CD8-positive, alpha-beta memory T cell (primary cell): ENCODE data around the gene CDC42EP3. TPM values are rescaled to one million over a fixed set of nuclear protein-coding genes. Genes with fewer than 3 reads are reported as not detected.

Source experiments
- CTCF ChIA-PET: fragments of 350-600 bp; sonication (Branson Sonifier 250); formaldehyde crosslinking; loops from one replicate; lab custom pipeline; 2021; ENCODE audit warnings: antibody characterized with exemption; lab: Charles Lee
- POLR2A ChIA-PET: fragments of 350-600 bp; sonication (Branson Sonifier 250); formaldehyde crosslinking; loops from one replicate; lab custom pipeline; 2021; ENCODE audit warnings: antibody characterized with exemption; lab: Charles Lee
- DNase-seq, 5 donors: peaks; one replicate each; pipeline versions ENCODE4 v3.0.0 to v3.0.0-alpha.2; 2020 to 2022; ENCODE audit warnings: mixed read lengths in 1 of 5
- H3K27ac ChIP-seq: one replicate; pipeline ENCODE4 v1.7.0; 2013; ENCODE audit warnings: low read depth, mild to moderate bottlenecking, low read length, moderate library complexity
- H3K27me3 ChIP-seq: 2 replicates; pipeline ENCODE4 v1.7.0; 2013; ENCODE audit warnings: low read length, mild to moderate bottlenecking; ENCODE audit not compliant: insufficient read depth, poor library complexity, severe bottlenecking
- H3K36me3 ChIP-seq: 2 replicates; pipeline ENCODE4 v1.7.0; 2013; ENCODE audit warnings: mild to moderate bottlenecking, low read length, moderate library complexity; ENCODE audit not compliant: insufficient read depth
- H3K4me1 ChIP-seq: 2 replicates; pipeline ENCODE4 v1.7.0; 2013; ENCODE audit warnings: mild to moderate bottlenecking, low read length, moderate library complexity; ENCODE audit not compliant: insufficient read depth
- H3K4me3 ChIP-seq: 2 replicates; pipeline ENCODE4 v1.7.0; 2013; ENCODE audit warnings: mild to moderate bottlenecking, low read length
- H3K9me3 ChIP-seq: 2 replicates; pipeline ENCODE4 v1.7.0; 2013; ENCODE audit warnings: mild to moderate bottlenecking, low read length
- H3K27ac Mint-ChIP-seq, 8 donors: one replicate each; pipeline ENCODE4 v1.8.0; 2020 to 2021; ENCODE audit warnings: mixed read lengths in 8 of 8, mild to moderate bottlenecking in 6 of 8, inconsistent platforms in 3 of 8, moderate library complexity in 3 of 8
- H3K27me3 Mint-ChIP-seq, 2 donors: one replicate each; pipeline ENCODE4 v1.8.0; 2020 to 2021; ENCODE audit warnings: mixed read lengths in 2 of 2, mild to moderate bottlenecking in 1 of 2, moderate library complexity in 1 of 2
- H3K36me3 Mint-ChIP-seq, 3 donors: one replicate each; pipeline ENCODE4 v1.8.0; 2020 to 2021; ENCODE audit warnings: mixed read lengths in 3 of 3, inconsistent platforms in 1 of 3, mild to moderate bottlenecking in 1 of 3
- H3K4me1 Mint-ChIP-seq, 3 donors: one replicate each; pipeline ENCODE4 v1.8.0; 2020 to 2021; ENCODE audit warnings: mixed read lengths in 3 of 3, inconsistent platforms in 1 of 3, mild to moderate bottlenecking in 1 of 3
- H3K4me3 Mint-ChIP-seq, 7 donors: one replicate each; pipeline ENCODE4 v1.8.0; 2020 to 2021; ENCODE audit warnings: mixed read lengths in 7 of 7, mild to moderate bottlenecking in 6 of 7, moderate library complexity in 4 of 7, inconsistent platforms in 2 of 7
- H3K9me3 Mint-ChIP-seq, 5 donors: one replicate each; pipeline ENCODE4 v1.8.0; 2020 to 2022; ENCODE audit warnings: mixed read lengths in 5 of 5, mild to moderate bottlenecking in 3 of 5, moderate library complexity in 2 of 5, inconsistent platforms in 1 of 5
- polyA plus RNA-seq: library from polyadenylated mRNA; unstranded; fragments of 300-500 nt; fragmentation: Illumina TruSeq; gene quantifications from one replicate; pipeline ENCODE4 v1.2.3, GENCODE V29; 2021
- total RNA-seq, 2 experiments: library from RNA; stranded (reverse); gene quantifications; one replicate each; pipeline ENCODE4 v1.2.3, GENCODE V29; 2021

CDC42EP3 gene
- total and polyA plus RNA-seq, 3 experiments from 2014 or later = 37.1 to 141 (median 39.1) TPM

DNA sequence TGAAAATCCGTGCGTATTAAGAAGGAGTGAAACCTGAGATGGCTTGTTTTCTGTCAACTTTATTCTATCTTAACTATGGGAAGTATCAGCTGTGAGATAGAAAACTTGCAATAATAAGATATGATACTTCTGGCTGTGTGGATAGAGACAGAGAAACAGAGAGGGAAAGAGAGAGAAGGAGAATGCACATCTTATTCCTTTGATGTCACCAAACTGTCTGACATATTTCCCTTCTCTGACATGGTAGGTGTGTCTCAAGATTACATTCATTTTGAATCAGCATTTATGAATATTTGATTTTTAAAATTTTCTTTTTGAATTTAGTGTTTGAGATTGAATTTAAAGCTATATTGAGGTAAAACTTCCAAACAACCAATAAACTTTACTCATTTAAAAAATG is 69.4 kb downstream of the CDC42EP3 start:
- POLR2A ChIA-PET = interaction anchor here (0.6 to 1.0 kb wide), 2 partner anchors 9 to 23 kb away, joined by 4 to 5 read pairs; no protein-coding TSS in a partner anchor
- peaks cover 39% of the 10 kb centered on the region for H3K4me1 ChIP-seq

DNA sequence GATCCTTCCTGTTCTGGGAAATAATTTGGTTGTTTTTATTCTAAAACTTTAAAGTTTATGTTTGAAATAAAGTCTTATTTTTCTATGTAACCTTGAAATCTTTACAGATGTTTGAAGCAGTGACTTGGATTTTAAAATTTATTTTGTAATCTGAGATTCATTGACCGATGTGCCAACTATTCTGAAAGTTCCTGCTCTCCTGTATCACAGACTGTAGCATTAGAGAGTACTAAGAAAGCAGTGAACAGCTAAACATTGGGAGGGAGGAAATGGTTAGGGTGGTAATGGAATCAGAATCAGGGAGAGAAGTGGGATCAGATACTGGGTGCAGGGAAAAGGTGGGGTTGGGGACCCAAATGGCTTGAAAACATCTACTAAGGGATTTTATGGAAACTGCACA is 69.9 kb downstream of the CDC42EP3 start:
- H3K36me3 ChIP-seq = peaks cover 12% of the 10 kb centered on the region
- H3K9me3 Mint-ChIP-seq = peaks cover 24 to 62% (median 56%) of the 10 kb centered on the region in 5 donors
- POLR2A ChIA-PET = interaction anchor here (1.0 to 3.1 kb wide), 2 partner anchors 22 to 24 kb away, joined by 4 to 24 read pairs; no protein-coding TSS in a partner anchor
- H3K4me3 ChIP-seq = peak overlapping the region; percentile 19
- peak overlapping the region; percentile 94 to 99 (median 97) for H3K4me3 Mint-ChIP-seq
- H3K36me3 Mint-ChIP-seq = peaks cover 32 to 77% (median 74%) of the 10 kb centered on the region in 3 donors
- H3K27me3 ChIP-seq = no peaks in the 10 kb centered on the region
- peaks cover 39% of the 10 kb centered on the region for H3K4me1 ChIP-seq
- CTCF ChIA-PET = interaction anchor here (1.1 to 3.3 kb wide), 3 partner anchors 15 to 64 kb away, joined by 3 to 21 read pairs (median 5); no protein-coding TSS in a partner anchor
- no peaks in the 10 kb centered on the region for H3K9me3 ChIP-seq
- no peaks in the 10 kb centered on the region for H3K27me3 Mint-ChIP-seq
- peak overlapping the region; percentile 92 for H3K27ac ChIP-seq
- DNase-seq = no peak
- peaks cover 65 to 79% (median 72%) of the 10 kb centered on the region in 3 donors for H3K4me1 Mint-ChIP-seq
- H3K27ac Mint-ChIP-seq = peak overlapping the region; percentile 96 to 100 (median 98)

More for the DNA sequence above, 69.4 kb downstream of the CDC42EP3 start:
- peak overlapping the region; percentile 94 to 99 (median 97) for H3K4me3 Mint-ChIP-seq
- no peaks in the 10 kb centered on the region for H3K27me3 Mint-ChIP-seq
- H3K9me3 ChIP-seq = no peaks in the 10 kb centered on the region
- H3K4me3 ChIP-seq = peak overlapping the region; percentile 19
- H3K27ac Mint-ChIP-seq = peak overlapping the region; percentile 96 to 100 (median 98)
- H3K36me3 Mint-ChIP-seq = peaks cover 31 to 78% (median 74%) of the 10 kb centered on the region in 3 donors
- CTCF ChIA-PET = interaction anchor here (1.7 to 3.3 kb wide), 2 partner anchors 15 to 24 kb away, joined by 5 to 21 read pairs; no protein-coding TSS in a partner anchor
- H3K27ac ChIP-seq = peak overlapping the region; percentile 92
- no peaks in the 10 kb centered on the region for H3K27me3 ChIP-seq
- H3K9me3 Mint-ChIP-seq = peaks cover 21 to 59% (median 55%) of the 10 kb centered on the region in 5 donors
- no peak for DNase-seq
- H3K36me3 ChIP-seq = peaks cover 12% of the 10 kb centered on the region
- peaks cover 64 to 81% (median 73%) of the 10 kb centered on the region in 3 donors for H3K4me1 Mint-ChIP-seq

DNA sequence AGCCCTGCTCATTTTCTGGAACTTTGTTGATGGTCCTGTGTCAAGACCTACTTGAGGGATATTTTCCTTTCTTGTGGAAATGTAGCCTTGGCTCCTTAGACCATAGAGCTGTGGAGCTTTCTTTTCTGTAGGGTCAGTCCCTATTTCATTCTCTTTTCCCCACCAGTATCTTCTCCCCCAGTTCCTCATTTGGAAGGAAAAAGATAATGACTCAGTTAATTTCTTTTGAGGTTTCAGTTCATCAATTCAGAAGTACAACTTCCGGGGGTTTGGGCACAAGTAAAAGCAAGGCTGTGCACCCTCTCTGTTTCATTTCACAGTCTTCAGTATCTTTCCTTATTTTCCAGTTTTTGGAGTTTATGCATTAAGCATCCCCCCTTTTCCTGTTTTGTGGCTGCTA is 70.7 kb downstream of the CDC42EP3 start:
- DNase-seq = no peak
- Histone ChIP-seq H3K9me3 (no peaks in the 10 kb centered on the region), H3K36me3 (peaks cover 12% of the 10 kb centered on the region), H3K4me3 (peak overlapping the region; percentile 19), H3K27me3 (no peaks in the 10 kb centered on the region), H3K4me1 (peaks cover 39% of the 10 kb centered on the region), H3K27ac (peak overlapping the region; percentile 92)
- ChIA-PET CTCF (interaction anchor here (1.1 to 3.3 kb wide), 12 partner anchors 9 to 232 kb away, joined by 3 to 21 read pairs (median 9); no protein-coding TSS in a partner anchor), POLR2A (interaction anchor here (0.7 to 3.1 kb wide), 9 partner anchors 11 to 72 kb away, joined by 4 to 46 read pairs (median 15); no protein-coding TSS in a partner anchor)
- H3K27me3 Mint-ChIP-seq = no peaks in the 10 kb centered on the region
- H3K9me3 Mint-ChIP-seq = peaks cover 16 to 62% (median 56%) of the 10 kb centered on the region in 5 donors
- peak overlapping the region; percentile 94 to 99 (median 97) for H3K4me3 Mint-ChIP-seq
- H3K36me3 Mint-ChIP-seq = peaks cover 28 to 74% (median 73%) of the 10 kb centered on the region in 3 donors
- peaks cover 63 to 73% (median 64%) of the 10 kb centered on the region in 3 donors for H3K4me1 Mint-ChIP-seq
- peak overlapping the region; percentile 96 to 100 (median 98) for H3K27ac Mint-ChIP-seq

DNA sequence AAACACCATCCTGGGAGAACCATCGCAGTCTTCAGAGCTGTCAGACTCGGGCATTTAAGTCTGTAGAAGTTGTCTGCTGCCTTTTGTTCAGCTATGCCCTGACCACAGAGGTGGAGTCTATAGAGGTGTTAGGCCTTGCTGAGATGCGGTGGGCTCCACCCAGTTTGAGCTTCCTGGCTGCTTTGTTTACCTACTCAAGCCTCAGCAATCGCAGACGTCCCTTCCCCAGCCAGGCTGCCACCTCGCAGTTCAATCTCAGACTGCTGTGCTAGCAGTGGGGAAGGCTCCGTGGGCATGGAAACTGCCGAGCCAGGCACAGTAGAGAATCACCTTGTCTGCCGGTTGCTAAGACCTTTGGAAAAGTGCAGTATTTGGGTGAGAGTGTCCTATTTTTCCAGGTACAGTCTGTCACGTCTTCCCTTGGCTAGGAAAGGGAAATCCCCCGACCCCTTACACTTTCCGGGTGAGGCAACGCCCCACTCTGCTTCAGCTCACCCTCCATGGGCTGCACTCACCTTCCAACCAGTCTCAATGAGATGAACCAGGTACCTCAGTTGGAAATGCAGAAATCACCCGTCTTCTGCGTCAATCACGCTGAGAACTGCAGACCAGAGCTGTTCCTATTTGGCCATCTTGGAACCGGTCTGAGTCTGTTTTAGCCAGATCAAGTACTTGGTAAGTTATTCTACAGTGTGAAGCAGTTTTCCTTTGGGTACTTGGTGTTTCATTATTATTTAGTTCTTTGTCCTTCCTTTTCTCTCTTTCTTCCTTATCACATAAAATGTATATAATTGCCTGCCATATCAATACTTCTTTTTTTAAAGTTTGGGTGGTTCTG is 71.5 kb downstream of the CDC42EP3 start:
- peaks cover 12 to 67% (median 61%) of the 10 kb centered on the region in 5 donors for H3K9me3 Mint-ChIP-seq

DNA sequence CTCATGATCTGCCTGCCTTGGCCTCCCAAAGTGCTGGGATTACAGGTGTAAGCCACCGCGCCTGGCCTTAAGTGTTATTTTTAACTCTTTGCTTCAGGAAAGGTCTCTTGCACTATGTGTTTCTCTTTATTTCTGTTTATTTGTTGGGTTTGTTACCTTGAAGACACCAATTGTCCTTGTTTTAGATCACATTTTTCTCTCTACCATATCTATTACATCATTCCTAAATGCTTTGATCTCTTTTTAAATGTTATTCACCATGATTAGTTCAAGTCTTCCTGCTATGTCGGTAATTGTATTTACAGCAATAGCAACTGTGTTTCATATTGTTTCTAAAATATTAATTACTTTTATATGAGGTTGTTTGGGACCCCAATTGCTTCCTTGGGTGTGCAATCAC is 77.7 kb downstream of the CDC42EP3 start:
- Mint-ChIP-seq H3K27me3 (no peaks in the 10 kb centered on the region), H3K9me3 (peaks cover 8 to 50% (median 43%) of the 10 kb centered on the region in 5 donors), H3K4me1 (peaks cover 41 to 53% (median 42%) of the 10 kb centered on the region in 3 donors), H3K27ac (peak overlapping the region in 1 of 8 donors; percentile 54), H3K4me3 (no peak overlapping the region), H3K36me3 (peaks cover 12 to 49% (median 23%) of the 10 kb centered on the region in 3 donors)
- Histone ChIP-seq H3K27ac (no peak overlapping the region), H3K4me3 (no peak overlapping the region), H3K27me3 (no peaks in the 10 kb centered on the region), H3K36me3 (no peaks in the 10 kb centered on the region), H3K9me3 (peaks cover 7% of the 10 kb centered on the region), H3K4me1 (peaks cover 15% of the 10 kb centered on the region)
- POLR2A ChIA-PET = interaction anchor here (1.2 kb wide), 1 partner anchor 32 kb away, joined by 5 read pairs; no protein-coding TSS in a partner anchor
- DNase-seq = no peak
- CTCF ChIA-PET = interaction anchor here (0.9 to 2.2 kb wide), 2 partner anchors 30 to 55 kb away, joined by 3 to 9 read pairs; no protein-coding TSS in a partner anchor

More for the DNA sequence above, 71.5 kb downstream of the CDC42EP3 start:
- POLR2A ChIA-PET = interaction anchor here (0.6 to 3.1 kb wide), 17 partner anchors 10 to 441 kb away, joined by 3 to 46 read pairs (median 7); no protein-coding TSS in a partner anchor
- Mint-ChIP-seq H3K36me3 (peaks cover 27 to 75% (median 67%) of the 10 kb centered on the region in 3 donors), H3K27me3 (no peaks in the 10 kb centered on the region), H3K4me3 (peak overlapping the region; percentile 94 to 99 (median 97)), H3K27ac (peak overlapping the region; percentile 96 to 100 (median 98)), H3K4me1 (peaks cover 63 to 69% (median 64%) of the 10 kb centered on the region in 3 donors)
- Histone ChIP-seq H3K27me3 (no peaks in the 10 kb centered on the region), H3K27ac (peak overlapping the region; percentile 92), H3K4me1 (peaks cover 39% of the 10 kb centered on the region), H3K9me3 (no peaks in the 10 kb centered on the region), H3K4me3 (peak overlapping the region; percentile 19), H3K36me3 (peaks cover 10% of the 10 kb centered on the region)
- peak; percentile 71 to 93 (median 80) for DNase-seq
- CTCF ChIA-PET = interaction anchor here (0.7 to 3.3 kb wide), 19 partner anchors 8 to 233 kb away, joined by 3 to 21 read pairs (median 7); no protein-coding TSS in a partner anchor

DNA sequence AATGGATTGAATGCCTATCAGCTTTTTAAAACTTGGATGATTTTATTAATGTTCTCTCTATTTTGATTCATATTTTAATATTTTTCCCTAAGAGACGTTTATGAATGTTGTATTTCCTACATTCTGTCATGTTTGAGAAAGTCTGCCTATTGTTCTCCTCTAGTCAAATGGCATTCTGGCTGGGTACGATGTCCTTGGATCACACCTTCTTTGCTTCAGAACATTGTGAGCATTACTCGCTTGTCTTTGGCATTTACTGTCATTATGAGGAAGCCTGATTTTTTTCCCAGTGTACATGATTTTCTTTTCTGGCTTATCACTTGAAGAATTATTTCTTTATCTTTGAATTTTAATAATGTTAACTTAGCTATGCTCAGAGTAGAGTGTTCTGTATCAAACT is 78.4 kb downstream of the CDC42EP3 start:
- Histone ChIP-seq H3K27me3 (no peaks in the 10 kb centered on the region), H3K27ac (no peak overlapping the region), H3K4me1 (peaks cover 21% of the 10 kb centered on the region), H3K4me3 (no peak overlapping the region), H3K36me3 (no peaks in the 10 kb centered on the region), H3K9me3 (peaks cover 7% of the 10 kb centered on the region)
- no peak for DNase-seq
- peaks cover 44 to 54% (median 45%) of the 10 kb centered on the region in 3 donors for H3K4me1 Mint-ChIP-seq
- H3K4me3 Mint-ChIP-seq = no peak overlapping the region
- H3K27me3 Mint-ChIP-seq = no peaks in the 10 kb centered on the region
- H3K27ac Mint-ChIP-seq = no peak overlapping the region
- POLR2A ChIA-PET = interaction anchor here (0.7 to 1.2 kb wide), 2 partner anchors 9 to 32 kb away, joined by 5 read pairs; no protein-coding TSS in a partner anchor
- peaks cover 8 to 44% (median 39%) of the 10 kb centered on the region in 5 donors for H3K9me3 Mint-ChIP-seq
- peaks cover 12 to 45% (median 18%) of the 10 kb centered on the region in 3 donors for H3K36me3 Mint-ChIP-seq
- CTCF ChIA-PET = interaction anchor here (0.9 to 2.2 kb wide), 2 partner anchors 31 to 55 kb away, joined by 3 to 9 read pairs; no protein-coding TSS in a partner anchor
